Activated CD8-positive, alpha-beta T cell treated with anti-CD3 and anti-CD28 coated beads for 36 hours (primary cell): ENCODE data around the gene RPL41. TPM values are rescaled to one million over a fixed set of nuclear protein-coding genes. Genes with fewer than 3 reads are reported as not detected.
A peak's percentile ranks its signal among the peaks of the same experiment; 100 is the strongest.

Experiments used
- ATAC-seq: fragments of 200-7000 bp; cut with Tn5 transposase; one replicate; pipeline ENCODE4 v1.10.0; 2021; ENCODE audit warnings: mild to moderate bottlenecking, moderate library complexity
- CTCF ChIA-PET: fragments of 350-600 bp; sonication (Branson Sonifier 250); formaldehyde crosslinking; loops from one replicate; lab custom pipeline; 2021; ENCODE audit warnings: antibody characterized with exemption; lab: Charles Lee
- POLR2A ChIA-PET: fragments of 350-600 bp; sonication (Branson Sonifier 250); formaldehyde crosslinking; loops from one replicate; lab custom pipeline; 2021; ENCODE audit warnings: antibody characterized with exemption; lab: Charles Lee
- DNase-seq: peaks from one replicate; pipeline ENCODE4 v3.0.0-alpha.2; 2020
- H3K27ac Mint-ChIP-seq: one replicate; pipeline ENCODE4 v1.8.0; 2021; ENCODE audit warnings: mild to moderate bottlenecking, mixed read lengths
- H3K27me3 Mint-ChIP-seq: one replicate; pipeline ENCODE4 v1.8.0; 2021; ENCODE audit warnings: mixed read lengths
- H3K36me3 Mint-ChIP-seq: one replicate; pipeline ENCODE4 v1.8.0; 2021; ENCODE audit warnings: low read depth, mixed read lengths
- H3K4me1 Mint-ChIP-seq: one replicate; pipeline ENCODE4 v1.8.0; 2021; ENCODE audit warnings: low read depth, mixed read lengths
- H3K4me3 Mint-ChIP-seq: one replicate; pipeline ENCODE4 v1.8.0; 2021; ENCODE audit warnings: mild to moderate bottlenecking, moderate library complexity, mixed read lengths
- H3K9me3 Mint-ChIP-seq: one replicate; pipeline ENCODE4 v1.8.0; 2021; ENCODE audit warnings: mixed read lengths
- intact Hi-C: fragments of 100-400 bp; cut with micrococcal nuclease; formaldehyde crosslinking; loops from one replicate; pipeline ENCODE4 v1.10.0; 2022
- total RNA-seq, 2 experiments: library from RNA; stranded (reverse); gene quantifications; one replicate each; pipeline ENCODE4 v1.2.3, GENCODE V29; 2021
- TF ChIP-seq, protein P1 (sequence below): fragments of 200-600 bp; IDR thresholded peaks from one replicate; pipeline ENCODE4 v1.8.0; 2022; ENCODE audit warnings: antibody characterized with exemption, mild to moderate bottlenecking

Gene RPL41
- total RNA-seq, 2 experiments from 2014 or later: 5,401 to 5,452 TPM

DNA sequence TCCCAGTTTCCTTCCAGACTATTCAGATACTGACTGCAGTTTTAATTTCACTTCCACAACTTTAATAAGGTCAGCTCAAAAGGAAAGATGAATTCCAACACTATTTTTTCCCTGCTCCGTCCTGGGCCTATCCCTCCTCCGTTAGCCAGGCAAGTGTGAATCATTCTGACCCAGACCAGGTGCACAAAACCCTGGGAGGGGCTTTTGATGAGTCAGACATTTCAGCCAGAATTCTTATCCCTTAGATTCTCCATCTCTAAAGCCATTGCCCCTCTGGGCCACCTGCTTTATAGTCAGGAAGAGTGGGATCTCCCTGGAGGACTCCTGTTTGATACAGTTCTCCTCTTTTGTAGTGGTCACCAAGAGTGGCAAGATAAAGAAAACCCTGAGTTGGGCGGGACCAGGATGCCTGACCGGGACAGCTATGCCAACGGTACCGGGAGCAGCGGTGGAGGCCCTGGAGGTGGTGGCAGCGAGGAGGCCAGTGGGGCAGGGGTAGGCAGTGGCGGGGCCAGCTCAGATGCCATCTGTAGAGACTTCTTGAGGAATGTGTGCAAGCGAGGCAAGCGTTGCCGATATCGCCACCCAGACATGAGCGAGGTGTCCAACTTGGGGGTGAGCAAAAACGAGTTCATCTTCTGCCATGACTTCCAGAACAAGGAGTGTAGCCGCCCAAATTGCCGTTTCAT is 3.9 kb downstream of the RPL41 start:
- TF ChIP-seq, protein P1, sequence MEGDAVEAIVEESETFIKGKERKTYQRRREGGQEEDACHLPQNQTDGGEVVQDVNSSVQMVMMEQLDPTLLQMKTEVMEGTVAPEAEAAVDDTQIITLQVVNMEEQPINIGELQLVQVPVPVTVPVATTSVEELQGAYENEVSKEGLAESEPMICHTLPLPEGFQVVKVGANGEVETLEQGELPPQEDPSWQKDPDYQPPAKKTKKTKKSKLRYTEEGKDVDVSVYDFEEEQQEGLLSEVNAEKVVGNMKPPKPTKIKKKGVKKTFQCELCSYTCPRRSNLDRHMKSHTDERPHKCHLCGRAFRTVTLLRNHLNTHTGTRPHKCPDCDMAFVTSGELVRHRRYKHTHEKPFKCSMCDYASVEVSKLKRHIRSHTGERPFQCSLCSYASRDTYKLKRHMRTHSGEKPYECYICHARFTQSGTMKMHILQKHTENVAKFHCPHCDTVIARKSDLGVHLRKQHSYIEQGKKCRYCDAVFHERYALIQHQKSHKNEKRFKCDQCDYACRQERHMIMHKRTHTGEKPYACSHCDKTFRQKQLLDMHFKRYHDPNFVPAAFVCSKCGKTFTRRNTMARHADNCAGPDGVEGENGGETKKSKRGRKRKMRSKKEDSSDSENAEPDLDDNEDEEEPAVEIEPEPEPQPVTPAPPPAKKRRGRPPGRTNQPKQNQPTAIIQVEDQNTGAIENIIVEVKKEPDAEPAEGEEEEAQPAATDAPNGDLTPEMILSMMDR: no peak
- ChIA-PET POLR2A (interaction anchor here (1.1 to 5.9 kb wide), 8 partner anchors 8 to 368 kb away, joined by 4 to 162 read pairs (median 16); partner anchors contain the start of genes ESYT1, GLS2, MYL6 and MYL6B), CTCF (interaction anchor here (0.5 to 5.3 kb wide), 23 partner anchors 9 to 396 kb away, joined by 3 to 91 read pairs (median 4); partner anchors contain the start of genes ANKRD52, ESYT1, MYL6 and MYL6B)
- Mint-ChIP-seq H3K36me3 (peaks cover 31% of the 10 kb centered on the region), H3K27me3 (no peaks in the 10 kb centered on the region), H3K4me3 (no peak overlapping the region), H3K9me3 (no peaks in the 10 kb centered on the region), H3K4me1 (peaks cover 22% of the 10 kb centered on the region), H3K27ac (peak overlapping the region; percentile 100)
- ATAC-seq (no peak), DNase-seq (no peak)
- intact Hi-C loops: loop anchor here (10.0 kb wide), 1 partner anchor 134 kb away; the partner anchor contains the start of gene ANKRD52

DNA sequence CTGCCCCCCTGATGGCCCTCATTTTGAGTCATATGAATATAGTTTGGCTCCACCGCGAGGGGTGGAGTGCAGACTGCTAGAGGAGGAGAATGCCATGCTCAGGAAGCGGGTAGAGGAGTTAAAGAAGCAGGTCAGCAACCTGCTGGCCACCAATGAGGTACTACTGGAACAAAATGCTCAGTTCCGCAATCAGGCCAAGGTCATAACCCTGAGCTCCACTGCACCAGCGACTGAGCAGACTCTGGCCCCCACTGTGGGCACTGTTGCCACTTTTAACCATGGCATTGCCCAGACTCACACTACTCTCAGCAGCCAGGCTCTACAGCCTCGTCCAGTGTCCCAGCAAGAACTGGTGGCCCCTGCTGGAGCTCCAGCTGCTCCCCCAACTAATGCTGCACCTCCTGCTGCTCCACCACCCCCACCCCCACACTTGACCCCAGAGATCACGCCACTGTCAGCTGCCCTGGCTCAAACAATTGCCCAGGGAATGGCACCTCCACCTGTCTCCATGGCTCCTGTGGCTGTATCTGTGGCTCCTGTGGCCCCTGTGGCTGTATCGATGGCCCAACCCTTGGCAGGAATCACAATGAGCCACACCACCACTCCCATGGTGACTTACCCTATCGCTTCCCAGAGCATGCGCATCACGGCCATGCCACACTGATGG is 4.9 kb downstream of the RPL41 start:
- ChIA-PET POLR2A (interaction anchor here (0.6 kb wide), 1 partner anchor 81 kb away, joined by 3 read pairs; no protein-coding TSS in a partner anchor), CTCF (interaction anchor here (2.1 to 9.5 kb wide), 3 partner anchors 29 to 342 kb away, joined by 5 to 110 read pairs (median 36); partner anchors contain the start of genes MYL6B and SMARCC2)
- DNase-seq (no peak), ATAC-seq (no peak)
- no peak overlapping the region for H3K27ac Mint-ChIP-seq
- TF ChIP-seq, protein P1: no peak
- H3K36me3 Mint-ChIP-seq: peaks cover 27% of the 10 kb centered on the region
- H3K4me1 Mint-ChIP-seq: peaks cover 25% of the 10 kb centered on the region
- intact Hi-C loops: loop anchor here (10.0 kb wide), 1 partner anchor 133 kb away; the partner anchor contains the start of gene ANKRD52
- no peaks in the 10 kb centered on the region for H3K27me3 Mint-ChIP-seq
- no peak overlapping the region for H3K4me3 Mint-ChIP-seq
- H3K9me3 Mint-ChIP-seq: no peaks in the 10 kb centered on the region

DNA sequence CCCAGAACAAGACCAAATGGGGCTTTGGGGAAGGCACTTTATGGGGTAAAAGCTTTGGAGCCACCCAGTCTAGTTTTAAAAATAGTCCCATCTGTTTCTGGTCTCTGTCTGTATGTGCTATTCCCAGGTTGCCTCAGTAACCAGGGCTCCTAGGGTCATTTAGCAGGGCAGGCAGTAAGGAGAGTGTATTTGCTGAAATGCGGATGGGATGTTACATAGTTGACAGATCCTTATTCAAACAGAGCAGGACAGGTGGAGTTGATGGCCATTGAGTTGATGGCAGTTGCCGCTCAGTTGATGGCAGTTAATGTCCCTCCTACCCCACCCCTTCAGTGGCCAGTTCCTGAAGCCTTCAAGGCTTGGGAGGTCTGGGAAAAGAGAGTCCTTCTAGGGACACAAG is 6.2 kb downstream of the RPL41 start:
- Mint-ChIP-seq H3K27me3 (no peaks in the 10 kb centered on the region), H3K9me3 (no peaks in the 10 kb centered on the region), H3K27ac (peak overlapping the region; percentile 4), H3K4me3 (no peak overlapping the region), H3K36me3 (peaks cover 14% of the 10 kb centered on the region), H3K4me1 (peaks cover 38% of the 10 kb centered on the region)
- POLR2A ChIA-PET: interaction anchor here (0.9 kb wide), 1 partner anchor 12 kb away, joined by 3 read pairs; no protein-coding TSS in a partner anchor
- intact Hi-C loops: loop anchor here (10.0 kb wide), 1 partner anchor 132 kb away; the partner anchor contains the start of gene ANKRD52
- ATAC-seq (no peak), DNase-seq (no peak)
- CTCF ChIA-PET: interaction anchor here (2.3 to 9.5 kb wide), 2 partner anchors 67 to 136 kb away, joined by 5 to 110 read pairs; partner anchors contain the start of genes ANKRD52 and SMARCC2
- TF ChIP-seq, protein P1: no peak

DNA sequence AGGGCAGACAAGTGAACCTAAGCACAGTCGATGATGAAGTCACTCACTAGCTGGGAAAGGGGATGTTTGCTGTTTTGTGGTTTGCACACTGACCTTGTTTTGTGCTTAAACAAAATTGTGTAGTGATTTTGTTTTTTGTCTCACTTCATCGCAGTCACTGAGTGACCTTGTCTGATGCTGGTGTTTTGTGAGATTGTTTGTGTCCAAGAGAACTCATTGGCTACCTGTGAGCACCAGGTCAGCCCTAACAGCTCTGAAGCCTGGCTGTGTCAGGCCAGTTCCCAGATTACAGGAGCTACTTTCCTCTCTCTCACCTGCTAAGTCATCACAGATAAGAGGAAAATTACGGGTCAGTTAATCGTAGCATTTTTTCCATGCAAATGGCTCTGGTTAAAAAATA is 7.7 kb downstream of the RPL41 start:
- CTCF ChIA-PET: interaction anchor here (1.0 to 9.5 kb wide), 8 partner anchors 18 to 340 kb away, joined by 3 to 110 read pairs (median 4); partner anchors contain the start of genes ANKRD52, MYL6, MYL6B and SMARCC2
- H3K4me1 Mint-ChIP-seq: peaks cover 35% of the 10 kb centered on the region
- TF ChIP-seq, protein P1: no peak
- H3K27ac Mint-ChIP-seq: peak overlapping the region; percentile 51
- ATAC-seq (no peak), DNase-seq (no peak)
- no peak overlapping the region for H3K4me3 Mint-ChIP-seq
- H3K36me3 Mint-ChIP-seq: peaks cover 10% of the 10 kb centered on the region
- H3K9me3 Mint-ChIP-seq: no peaks in the 10 kb centered on the region
- POLR2A ChIA-PET: interaction anchor here (0.6 to 5.3 kb wide), 8 partner anchors 7 to 65 kb away, joined by 3 to 21 read pairs (median 4); partner anchors contain the start of genes MYL6B, PA2G4 and SMARCC2
- intact Hi-C loops: loop anchor here (10.0 kb wide), 1 partner anchor 131 kb away; the partner anchor contains the start of gene ANKRD52
- H3K27me3 Mint-ChIP-seq: no peaks in the 10 kb centered on the region
